HEK293T (cell line): ENCODE results near the gene TMEM200B.
"Not testable (repeated sequence)": the region's sequence is repeated elsewhere in the genome, so short reads cannot be mapped to it uniquely, and the experiment has no call there.

Experiments used
- CTCF ChIA-PET: fragments of 350-600 bp; formaldehyde crosslinking; extraction: SDS; loops from one replicate; lab custom pipeline; 2021; ENCODE audit warnings: antibody characterized with exemption, inconsistent platforms; lab: Yijun Ruan, JAX
- POLR2A ChIA-PET: fragments of 350-600 bp; formaldehyde crosslinking; extraction: SDS; loops from one replicate; lab custom pipeline; 2020; ENCODE audit warnings: antibody characterized with exemption, inconsistent platforms; lab: Yijun Ruan, JAX
- DNase-seq: peaks from one replicate; pipeline ENCODE4 v3.0.0; 2012; ENCODE audit warnings: mixed read lengths; ENCODE audit errors: extremely low spot score
- ARNT ChIP-seq: fragments of 450-650 bp; IDR thresholded peaks from 2 replicates; pipeline ENCODE4 v1.6.1; 2017; ENCODE audit warnings: mild to moderate bottlenecking
- BHLHE40 ChIP-seq: fragments of 450-650 bp; IDR thresholded peaks from 2 replicates; pipeline ENCODE4 v1.6.1; 2016; ENCODE audit warnings: mild to moderate bottlenecking, moderate library complexity, borderline replicate concordance
- CTBP1 ChIP-seq: fragments of 450-650 bp; IDR thresholded peaks from 2 replicates; pipeline ENCODE4 v1.6.1; 2016; ENCODE audit warnings: borderline replicate concordance
- ELF4 ChIP-seq: fragments of 450-650 bp; IDR thresholded peaks from 2 replicates; pipeline ENCODE4 v1.6.1; 2017; ENCODE audit warnings: antibody characterized with exemption
- FOXA1 ChIP-seq: fragments of 450-650 bp; IDR thresholded peaks from 2 replicates; pipeline ENCODE4 v1.6.1; 2016; ENCODE audit warnings: mild to moderate bottlenecking
- FOXK2 ChIP-seq: fragments of 450-650 bp; IDR thresholded peaks from 2 replicates; pipeline ENCODE4 v1.6.1; 2016; ENCODE audit warnings: mild to moderate bottlenecking
- FOXM1 ChIP-seq: fragments of 450-650 bp; IDR thresholded peaks from 2 replicates; pipeline ENCODE4 v1.6.1; 2017; ENCODE audit warnings: mild to moderate bottlenecking, borderline replicate concordance
- HDGF ChIP-seq: fragments of 450-650 bp; IDR thresholded peaks from 2 replicates; pipeline ENCODE4 v1.6.1; 2017; ENCODE audit warnings: antibody characterized with exemption, borderline replicate concordance
- L3MBTL2 ChIP-seq: fragments of 450-650 bp; conservative IDR thresholded peaks from 2 replicates; pipeline ENCODE4 v1.6.1; 2016; ENCODE audit warnings: mild to moderate bottlenecking
- LEF1 ChIP-seq: fragments of 450-650 bp; IDR thresholded peaks from 2 replicates; pipeline ENCODE4 v1.6.1; 2017; ENCODE audit warnings: mild to moderate bottlenecking, borderline replicate concordance
- NFRKB ChIP-seq: fragments of 450-650 bp; IDR thresholded peaks from 2 replicates; pipeline ENCODE4 v1.6.1; 2016; ENCODE audit warnings: mild to moderate bottlenecking, moderate library complexity
- SP1 ChIP-seq: fragments of 450-650 bp; IDR thresholded peaks from 2 replicates; pipeline ENCODE4 v1.6.1; 2017
- SUZ12 ChIP-seq: fragments of 450-650 bp; IDR thresholded peaks from 2 replicates; pipeline ENCODE4 v1.6.1; 2016; ENCODE audit warnings: mild to moderate bottlenecking
- TARDBP ChIP-seq: fragments of 450-650 bp; IDR thresholded peaks from 2 replicates; pipeline ENCODE4 v1.6.1; 2016
- ZNF384 ChIP-seq: fragments of 450-650 bp; IDR thresholded peaks from 2 replicates; pipeline ENCODE4 v1.6.1; 2016
- TF ChIP-seq, protein P1 (sequence below): fragments of 450-650 bp; IDR thresholded peaks from 2 replicates; pipeline ENCODE4 v1.6.1; 2016

The TMEM200B gene

DNA sequence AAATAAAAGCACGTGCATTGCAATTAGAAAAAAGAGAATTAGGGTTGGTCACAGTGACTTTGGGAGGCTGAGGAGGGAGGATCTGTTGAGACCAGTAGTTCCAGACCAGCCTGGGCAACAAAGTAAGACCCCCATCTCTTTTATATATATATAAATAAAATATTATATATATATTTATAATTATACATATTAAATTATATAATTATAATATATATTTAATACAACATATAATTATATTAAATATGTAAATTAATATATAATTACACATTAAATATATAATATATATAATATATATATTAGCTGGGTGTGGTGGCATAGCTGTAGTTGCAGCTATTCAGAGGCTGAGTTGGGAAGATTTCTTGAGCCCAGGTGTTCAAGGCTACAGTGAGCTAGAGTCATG is 23.2 kb downstream of the TMEM200B start:
- POLR2A ChIA-PET = no interaction called here
- CTCF ChIA-PET = interaction anchor here (0.5 kb wide), 1 partner anchor 222 kb away, joined by 3 read pairs; no protein-coding TSS in a partner anchor
- no peak for DNase-seq
- TF ChIP-seq ELF4 = no peak
- no peak for TF ChIP-seq CTBP1
- TF ChIP-seq BHLHE40 = no peak
- TF ChIP-seq FOXK2 = no peak
- no peak for TF ChIP-seq FOXM1
- TF ChIP-seq SUZ12 = no peak
- TF ChIP-seq TARDBP = no peak
- TF ChIP-seq SP1 = no peak
- TF ChIP-seq LEF1 = no peak
- no peak for TF ChIP-seq HDGF

DNA sequence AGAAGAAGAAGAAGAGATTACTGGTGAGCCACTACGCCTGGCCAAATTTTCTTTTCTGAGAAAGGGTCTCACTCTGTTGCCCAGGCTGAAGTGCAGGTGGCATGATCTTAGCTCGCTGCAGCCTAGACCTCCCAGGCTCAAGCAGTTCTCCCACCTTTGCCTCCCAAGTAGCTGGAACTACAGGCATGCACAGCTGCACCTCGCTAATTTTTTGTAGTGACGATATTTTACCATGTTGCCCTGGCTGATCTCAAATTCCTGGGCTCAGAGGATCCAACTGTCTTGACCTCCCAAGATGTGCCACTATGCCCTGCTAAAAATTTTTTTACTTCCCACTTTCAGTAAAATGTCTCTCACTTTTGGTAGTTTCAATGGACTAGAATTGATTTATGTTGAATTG is 24.4 kb downstream of the TMEM200B start:
- POLR2A ChIA-PET = no interaction called here

DNA sequence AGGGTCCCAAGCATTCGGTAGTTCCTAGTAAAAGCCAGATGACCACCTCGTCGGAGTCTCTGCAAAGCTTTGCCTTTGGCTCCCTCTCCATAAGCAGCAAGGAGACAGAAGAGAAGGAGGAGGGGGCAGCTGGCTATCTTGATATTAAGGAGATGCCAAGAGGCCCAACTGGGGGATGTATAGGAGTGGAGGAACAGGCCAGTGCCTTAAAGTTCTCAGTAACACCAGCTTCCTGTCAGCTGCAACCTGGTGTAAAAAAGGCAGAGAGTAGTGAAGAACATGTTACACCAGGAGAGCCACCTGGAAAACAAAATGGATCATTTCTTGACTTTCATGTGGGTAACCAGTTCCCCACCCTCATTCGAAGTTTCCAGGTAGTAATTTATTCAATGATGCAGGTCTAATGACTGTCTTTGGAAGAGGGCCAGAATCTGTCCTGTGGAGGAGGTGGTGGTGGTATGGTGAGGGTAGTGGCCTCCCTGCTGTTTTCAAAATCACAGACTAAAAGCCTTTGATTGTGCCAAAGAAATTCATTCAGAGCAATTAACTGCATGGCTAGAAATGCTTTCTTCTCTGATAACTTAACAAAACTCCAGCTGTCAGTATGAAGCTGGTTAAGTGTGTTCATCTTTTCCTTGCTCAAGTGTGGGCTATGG is 27.3 kb downstream of the TMEM200B start:
- POLR2A ChIA-PET = no interaction called here
- no peak for TF ChIP-seq FOXM1
- TF ChIP-seq, protein P1, sequence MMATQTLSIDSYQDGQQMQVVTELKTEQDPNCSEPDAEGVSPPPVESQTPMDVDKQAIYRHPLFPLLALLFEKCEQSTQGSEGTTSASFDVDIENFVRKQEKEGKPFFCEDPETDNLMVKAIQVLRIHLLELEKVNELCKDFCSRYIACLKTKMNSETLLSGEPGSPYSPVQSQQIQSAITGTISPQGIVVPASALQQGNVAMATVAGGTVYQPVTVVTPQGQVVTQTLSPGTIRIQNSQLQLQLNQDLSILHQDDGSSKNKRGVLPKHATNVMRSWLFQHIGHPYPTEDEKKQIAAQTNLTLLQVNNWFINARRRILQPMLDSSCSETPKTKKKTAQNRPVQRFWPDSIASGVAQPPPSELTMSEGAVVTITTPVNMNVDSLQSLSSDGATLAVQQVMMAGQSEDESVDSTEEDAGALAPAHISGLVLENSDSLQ = 0 out of 2 replicates have a peak, but pooled peaks have one; percentile 14
- TF ChIP-seq ARNT = no peak
- TF ChIP-seq BHLHE40 = no peak
- CTCF ChIA-PET = no interaction called here
- no peak for DNase-seq

More for the DNA sequence above, 24.4 kb downstream of the TMEM200B start:
- DNase-seq = no peak
- TF ChIP-seq ARNT = no peak
- TF ChIP-seq HDGF = no peak
- TF ChIP-seq SUZ12 = no peak
- TF ChIP-seq TARDBP = no peak
- no peak for TF ChIP-seq CTBP1
- no peak for TF ChIP-seq NFRKB
- no peak for TF ChIP-seq L3MBTL2
- no peak for TF ChIP-seq FOXA1
- TF ChIP-seq BHLHE40 = no peak
- no peak for TF ChIP-seq FOXK2
- no peak for TF ChIP-seq LEF1
- TF ChIP-seq, protein P1 = no peak
- TF ChIP-seq ELF4 = no peak
- no peak for TF ChIP-seq ZNF384
- CTCF ChIA-PET = no interaction called here

DNA sequence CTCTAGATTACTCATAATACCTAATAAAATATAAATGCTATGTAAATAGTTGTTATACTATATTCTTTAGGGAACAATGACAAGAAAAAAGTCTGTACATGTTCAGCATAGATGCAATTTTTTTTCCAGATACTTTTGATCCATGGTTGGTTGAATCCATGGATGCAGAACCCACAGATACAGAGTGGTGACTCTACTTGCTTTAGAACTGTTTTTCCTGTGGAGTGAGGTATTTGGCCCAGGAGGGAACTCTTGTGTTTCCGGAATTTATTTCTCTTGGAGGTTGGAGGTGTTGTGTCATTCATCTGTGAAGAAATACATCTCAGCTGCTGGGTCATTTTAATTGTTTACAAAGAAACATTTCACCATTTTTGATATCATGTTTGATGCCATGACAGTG is 28.7 kb downstream of the TMEM200B start:
- no peak for DNase-seq
- TF ChIP-seq BHLHE40 (no peak), L3MBTL2 (no peak), ZNF384 (no peak), ELF4 (no peak), SP1 (no peak), FOXA1 (no peak)
- CTCF ChIA-PET = no interaction called here
- POLR2A ChIA-PET = no interaction called here

DNA sequence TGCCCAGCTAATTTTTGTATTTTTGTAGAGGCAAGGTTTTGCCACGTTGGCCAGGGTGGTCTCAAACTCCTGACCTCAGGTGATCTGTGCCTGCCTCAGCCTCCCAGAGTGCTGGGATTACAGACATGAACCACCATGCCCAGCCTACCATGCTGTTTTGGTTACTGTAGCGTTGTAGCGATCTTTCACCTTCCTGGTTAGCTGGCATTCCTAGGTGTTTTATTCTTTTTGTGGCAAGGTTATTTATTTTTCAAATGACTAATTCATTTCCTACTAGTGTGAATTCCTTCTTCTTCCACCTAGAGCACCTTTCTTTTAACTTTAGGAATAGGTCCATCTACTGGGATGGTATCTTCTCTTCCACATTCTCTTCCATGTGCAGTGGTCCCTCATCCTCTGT is 29.3 kb downstream of the TMEM200B start:
- no peak for TF ChIP-seq SP1
- DNase-seq = no peak
- POLR2A ChIA-PET = no interaction called here
- CTCF ChIA-PET = no interaction called here

DNA sequence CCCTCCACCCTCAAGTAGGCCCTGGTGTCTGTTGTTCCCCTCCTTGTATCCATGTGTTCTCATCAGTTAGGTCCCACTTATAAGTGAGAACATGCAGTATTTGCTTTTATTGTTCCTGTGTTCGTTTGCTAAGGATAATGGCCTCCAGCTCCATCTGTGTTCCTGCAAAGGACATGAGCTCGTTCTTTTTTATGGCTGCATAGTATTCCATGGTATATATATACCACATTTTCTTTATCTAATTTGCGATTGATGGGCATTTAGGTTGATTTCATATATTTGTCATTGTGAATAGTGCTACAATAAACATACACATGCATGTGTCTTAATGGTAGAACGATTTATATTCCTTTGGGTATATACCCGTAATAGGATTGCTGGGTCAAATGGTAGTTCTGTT is 31.0 kb downstream of the TMEM200B start:
- CTCF ChIA-PET, DNase-seq, POLR2A ChIA-PET: not testable (repeated sequence)

DNA sequence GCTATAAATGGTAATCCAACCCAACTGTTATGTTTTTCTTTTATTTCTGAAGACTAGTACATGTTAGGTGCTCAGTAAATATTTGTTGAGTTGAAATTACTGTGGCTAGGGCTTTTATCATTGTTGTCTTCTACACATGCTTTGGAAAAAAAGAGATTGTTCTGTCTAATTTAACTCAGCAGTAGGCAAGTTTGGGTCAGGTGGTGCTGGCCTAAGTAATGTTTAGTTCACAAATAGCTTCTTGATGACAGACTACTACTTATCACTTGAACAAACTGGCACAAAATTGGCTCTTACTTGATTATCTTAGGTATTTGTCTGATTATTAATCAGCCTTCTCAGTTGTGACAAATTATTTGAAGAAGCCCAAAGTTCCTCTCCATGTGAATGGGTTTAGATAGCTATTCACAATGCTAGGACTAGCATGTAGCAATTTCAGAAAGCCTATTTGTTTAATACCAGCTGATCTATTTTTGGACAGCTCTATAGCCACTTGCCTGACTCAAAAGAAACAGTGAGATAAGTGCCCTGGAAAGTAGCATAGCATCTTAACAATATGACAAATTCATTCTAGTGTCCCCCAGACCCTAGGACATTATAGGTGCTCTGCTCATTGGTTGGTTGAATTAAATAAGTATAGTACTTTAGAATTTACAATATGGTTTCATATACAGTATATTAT is 32.6 kb downstream of the TMEM200B start:
- TF ChIP-seq FOXK2 = no peak
- no peak for TF ChIP-seq BHLHE40
- TF ChIP-seq ELF4 = no peak
- TF ChIP-seq NFRKB = no peak
- TF ChIP-seq TARDBP = no peak
- TF ChIP-seq FOXA1 = no peak
- no peak for TF ChIP-seq LEF1
- TF ChIP-seq ZNF384 = no peak
- TF ChIP-seq SUZ12 = no peak
- CTCF ChIA-PET = interaction anchor here (0.6 kb wide), 1 partner anchor 12 kb away, joined by 3 read pairs; no protein-coding TSS in a partner anchor
- no peak for DNase-seq
- POLR2A ChIA-PET = no interaction called here
